Activated CD4-positive, alpha-beta T cell treated with anti-CD3 and anti-CD28 coated beads, Interleukin-2, amount 50 U/mL, for 1 hour (primary cell): ENCODE data around the gene GRIA4.

ENCODE experiments used
- DNase-seq: peaks from one replicate; pipeline ENCODE4 v3.0.0-alpha.2; 2020

Gene GRIA4

GRCh38 chr11:105639527-105639926 is 29.7 kb downstream of the GRIA4 start:
- no peak for DNase-seq

GRCh38 chr11:105641433-105641832 is 31.6 kb downstream of the GRIA4 start:
- DNase-seq: no peak

- DNase-seq: no peak
Measured at GRCh38 chr11:105642870-105643269, 33.0 kb downstream of the GRIA4 start.

- no peak for DNase-seq
Measured at GRCh38 chr11:105644839-105645573, 35.1 kb downstream of the GRIA4 start.

- DNase-seq: no peak
Measured at GRCh38 chr11:105647780-105648179, 37.9 kb downstream of the GRIA4 start.

GRCh38 chr11:105648762-105649161 is 38.9 kb downstream of the GRIA4 start:
- DNase-seq: no peak

GRCh38 chr11:105665281-105665680 is 55.4 kb downstream of the GRIA4 start:
- DNase-seq: no peak

GRCh38 chr11:105667441-105667840 is 57.6 kb downstream of the GRIA4 start:
- no peak for DNase-seq

- DNase-seq: no peak
Measured at GRCh38 chr11:105670811-105671210, 60.9 kb downstream of the GRIA4 start.

- DNase-seq: no peak
Measured at GRCh38 chr11:105673089-105673488, 63.2 kb downstream of the GRIA4 start.

GRCh38 chr11:105689631-105690030 is 79.8 kb downstream of the GRIA4 start:
- DNase-seq: no peak

GRCh38 chr11:105690467-105690866 is 80.6 kb downstream of the GRIA4 start:
- no peak for DNase-seq

- DNase-seq: no peak
Measured at GRCh38 chr11:105693075-105693759, 83.3 kb downstream of the GRIA4 start.

- no peak for DNase-seq
Measured at GRCh38 chr11:105696000-105696399, 86.1 kb downstream of the GRIA4 start.

- DNase-seq: no peak
Measured at GRCh38 chr11:105697291-105697690, 87.4 kb downstream of the GRIA4 start.

GRCh38 chr11:105699203-105699602 is 89.3 kb downstream of the GRIA4 start:
- DNase-seq: no peak

- no peak for DNase-seq
Measured at GRCh38 chr11:105700271-105700670, 90.4 kb downstream of the GRIA4 start.

- DNase-seq: no peak
Measured at GRCh38 chr11:105701098-105701497, 91.2 kb downstream of the GRIA4 start.

- no peak for DNase-seq
Measured at GRCh38 chr11:105705786-105706530, 96.1 kb downstream of the GRIA4 start.

GRCh38 chr11:105713106-105713505 is 103.2 kb downstream of the GRIA4 start:
- no peak for DNase-seq

- no peak for DNase-seq
Measured at GRCh38 chr11:105713696-105714095, 103.8 kb downstream of the GRIA4 start.

GRCh38 chr11:105718641-105719040 is 108.8 kb downstream of the GRIA4 start:
- DNase-seq: no peak

- DNase-seq: no peak
Measured at GRCh38 chr11:105719073-105719822, 109.4 kb downstream of the GRIA4 start.
